ENCODE measurements around the gene RHOH. TPM values are rescaled to one million over a fixed set of nuclear protein-coding genes. Genes with fewer than 3 reads are reported as not detected.

RHOH gene
- total and polyA plus RNA-seq, 2 of the 13 experiments (the other 11 are each of a cell fraction or from before 2014, with no cell fraction given) = 0.57 TPM; not detected in 1

DNA sequence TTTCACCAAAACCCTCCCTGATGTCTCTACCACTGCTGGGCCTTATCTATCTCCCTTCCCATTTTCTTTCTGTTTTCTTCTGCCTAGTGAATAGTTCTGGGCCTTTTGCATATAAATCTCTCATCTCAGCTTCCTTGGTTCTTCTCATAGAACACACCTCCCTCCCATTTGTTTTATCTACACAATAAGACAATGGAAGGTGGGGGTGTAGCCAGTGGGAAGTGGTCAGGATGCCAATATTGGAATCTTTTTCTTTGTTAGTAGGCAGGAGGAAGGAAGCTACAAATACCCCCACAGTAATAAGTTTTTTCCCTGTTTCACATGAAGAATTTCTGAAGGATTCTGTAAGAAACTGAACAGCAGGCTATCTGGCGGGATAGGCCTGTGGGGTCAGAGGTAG, 30.9 kb upstream of the RHOH start:
- H3K27me3 ChIP-seq (ENCODE audit: control insufficient read depth in 1 of 2, insufficient read depth in 2 of 2, low read length in 2 of 2) = no peaks in the 10 kb centered on the region
- no peaks in the 10 kb centered on the region for H3K79me2 ChIP-seq (ENCODE audit: insufficient read depth, low read length)
- FAIRE-seq = no peak
- ChIA-PET CTCF (ENCODE audit: low intra/inter-chr PET ratio, low total read pairs) (no interaction called here), POLR2A (no interaction called here)
- no peaks in the 10 kb centered on the region for H3K36me3 ChIP-seq (replicated peaks in 1 of 2; ENCODE audit: control insufficient read depth in 1 of 2, insufficient read depth in 2 of 2, low read length in 2 of 2)
- H2AFZ ChIP-seq (ENCODE audit: low read length) = no peak overlapping the region
- H3K4me3 ChIP-seq (replicated peaks in 1 of 3; ENCODE audit: insufficient read depth in 1 of 3, low read depth in 2 of 3, low read length in 3 of 3) = no peak overlapping the region
- intact Hi-C loops (cut with micrococcal nuclease; ENCODE audit: unreplicated experiment) = no loop called here
- BruUV-seq (replicated peaks) = no TSS peak
- H3K4me2 ChIP-seq (ENCODE audit: low read depth, low read length) = no peak overlapping the region
- H3K27ac ChIP-seq (ENCODE audit: extremely low read length, insufficient read depth, low read length) = no peak overlapping the region
- no peak overlapping the region for H3K9ac ChIP-seq (ENCODE audit: insufficient read depth, low read depth, low read length)
- no peak for TF ChIP-seq KAT7 (CRISPR knock-in tag; IDR thresholded peaks at IDR 0.05; ENCODE audit: borderline replicate concordance)
- no peak for TF ChIP-seq ZNF33A (CRISPR knock-in tag; IDR thresholded peaks at IDR 0.05; ENCODE audit: borderline replicate concordance)
- no peak for TF ChIP-seq CBX5 (CRISPR knock-in tag; IDR thresholded peaks at IDR 0.05; ENCODE audit: borderline replicate concordance)
- no peak for TF ChIP-seq ZBTB8A (CRISPR knock-in tag; IDR thresholded peaks at IDR 0.05; ENCODE audit: borderline replicate concordance, low read depth)
- TF ChIP-seq ADNP (CRISPR knock-in tag; IDR thresholded peaks at IDR 0.05) = no peak
- no peak for TF ChIP-seq MAFK (conservative IDR thresholded peaks at IDR 0.05 in 1 of 2, IDR thresholded peaks at IDR 0.05 in 1 of 2; ENCODE audit: low read length in 2 of 2)
- TF ChIP-seq IKZF1 (IDR thresholded peaks at IDR 0.05) = no peak
- no peak for TF ChIP-seq ZXDC (CRISPR knock-in tag; IDR thresholded peaks at IDR 0.05)
- no peak for TF ChIP-seq ATF2 (CRISPR knock-in tag; IDR thresholded peaks at IDR 0.05)
- TF ChIP-seq BATF2 (CRISPR knock-in tag; IDR thresholded peaks at IDR 0.05) = no peak
- no peak for TF ChIP-seq ZIK1 (CRISPR knock-in tag; IDR thresholded peaks at IDR 0.05; ENCODE audit: borderline replicate concordance, low read depth)
- no peak for TF ChIP-seq ZNF333 (CRISPR knock-in tag; IDR thresholded peaks at IDR 0.05; ENCODE audit: borderline replicate concordance)
- TF ChIP-seq NFE2 (CRISPR knock-in tag; IDR thresholded peaks at IDR 0.05) = no peak
- TF ChIP-seq PLRG1 (conservative IDR thresholded peaks at IDR 0.05) = no peak
- in situ Hi-C loops (cut with HindIII; ENCODE audit: extremely low pct_ligation_motif_present, low pct_unique_long_range_greater_than_20kb) = no loop called here
- no peaks in the 10 kb centered on the region for H3K4me1 ChIP-seq (ENCODE audit: insufficient read depth, low read length)
- ATAC-seq = no peak
- WGBS (ENCODE audit: low lambda C conversion rate) = 100% methylated on average over 1 of the region's 1 CpG
- no peak for DNase-seq (ENCODE audit: low spot score)
- no peaks in the 10 kb centered on the region for H3K9me3 ChIP-seq (ENCODE audit: low read length)
- H4K20me1 ChIP-seq (ENCODE audit: insufficient read depth, low read length) = no peaks in the 10 kb centered on the region

Data from HepG2 (cell line).